SK-N-SH treated with all-trans-retinoic acid at 6 μM for 48 hours (cell line): Measurements from ENCODE around the gene NEUROD6.

Experiments used
- BACH2 ChIP-seq: fragments of 250-450 bp; sonication (Bioruptor Pico); IDR thresholded peaks from 2 replicates; pipeline ENCODE4 v1.9.0; 2021; ENCODE audit warnings: mild to moderate bottlenecking, borderline replicate concordance
- ESRRG ChIP-seq: fragments of 250-450 bp; sonication (Bioruptor Pico); IDR thresholded peaks from 2 replicates; pipeline ENCODE4 v1.6.1; 2021; ENCODE audit warnings: mild to moderate bottlenecking
- GLIS3 ChIP-seq: fragments of 250-450 bp; sonication (Bioruptor Pico); IDR thresholded peaks from 2 replicates; pipeline ENCODE4 v1.5.0; 2020; ENCODE audit warnings: mild to moderate bottlenecking, moderate library complexity
- ISL1 ChIP-seq: fragments of 250-450 bp; sonication (Bioruptor Pico); IDR thresholded peaks from 2 replicates; pipeline ENCODE4 v2.1.2; 2022; ENCODE audit warnings: mild to moderate bottlenecking, moderate library complexity
- ZFP30 ChIP-seq: fragments of 450-650 bp; formaldehyde crosslinking; IDR thresholded peaks from 2 replicates; pipeline ENCODE4 v1.5.0; 2022; ENCODE audit warnings: mild to moderate bottlenecking, moderate library complexity
- ZNF8 ChIP-seq: fragments of 450-650 bp; formaldehyde crosslinking; IDR thresholded peaks from 2 replicates; pipeline ENCODE4 v1.5.0; 2020; ENCODE audit warnings: mild to moderate bottlenecking, moderate library complexity

- no peak for TF ChIP-seq ESRRG (CRISPR knock-in tag)
- TF ChIP-seq ISL1 (CRISPR knock-in tag): no peak
- TF ChIP-seq BACH2 (CRISPR knock-in tag): no peak
- TF ChIP-seq GLIS3 (CRISPR knock-in tag): no peak
- TF ChIP-seq ZNF8 (CRISPR knock-in tag): no peak
- no peak for TF ChIP-seq ZFP30 (CRISPR knock-in tag)
Observed at GRCh38 chr7:31307972-31308371, 32.6 kb downstream of the NEUROD6 start.
